Right atrium auricular region (tissue), 2 donors: Measurements from ENCODE around the gene MAP1LC3A. TPM values are rescaled to one million over a fixed set of nuclear protein-coding genes. Genes with fewer than 3 reads are reported as not detected.

Experiments used
- DNase-seq: peaks from one replicate; pipeline ENCODE4 v3.0.0-alpha.2; 2019; ENCODE audit warnings: low spot score
- H3K27ac ChIP-seq, 2 donors: fragments of 200-600 bp; sonication (generic); 1 replicate in 1 of 2; 2 replicates in 1 of 2; pipeline ENCODE4 v1.5.1; 2016 to 2019
- H3K27me3 ChIP-seq, 2 donors: fragments of 200-600 bp; sonication (generic); one replicate each; pipeline versions ENCODE4 v1.5.1 to v1.6.0; 2017 to 2019
- H3K36me3 ChIP-seq: fragments of 200-600 bp; sonication (generic); one replicate; pipeline ENCODE4 v1.5.1; 2016
- H3K4me1 ChIP-seq, 2 donors: fragments of 200-600 bp; sonication (generic); one replicate each; pipeline versions ENCODE4 v1.5.1 to v1.6.0; 2017 to 2019
- H3K4me3 ChIP-seq, 2 donors: fragments of 200-600 bp; sonication (generic); 1 replicate in 1 of 2; 2 replicates in 1 of 2; pipeline ENCODE4 v1.5.1; 2017 to 2019; ENCODE audit warnings: mild to moderate bottlenecking in 1 of 2, moderate library complexity in 1 of 2
- H3K9me3 ChIP-seq, 2 donors: fragments of 200-600 bp; sonication (generic); one replicate each; pipeline ENCODE4 v1.5.1; 2019
- total RNA-seq, 2 donors: library from RNA; depleted of rRNA; stranded (reverse); fragments of >200 nt; gene quantifications; one replicate each; pipeline ENCODE4 v1.1.0, GENCODE V29; 2016
- TF ChIP-seq, protein P1 (sequence below), 2 donors: fragments of 200-600 bp; sonication (generic); IDR thresholded peaks; one replicate each; pipeline ENCODE4 v1.5.1; 2019; ENCODE audit warnings: antibody characterized with exemption in 2 of 2

Gene MAP1LC3A
- total RNA-seq, 2 donors from 2014 or later: 111 to 120 TPM

DNA sequence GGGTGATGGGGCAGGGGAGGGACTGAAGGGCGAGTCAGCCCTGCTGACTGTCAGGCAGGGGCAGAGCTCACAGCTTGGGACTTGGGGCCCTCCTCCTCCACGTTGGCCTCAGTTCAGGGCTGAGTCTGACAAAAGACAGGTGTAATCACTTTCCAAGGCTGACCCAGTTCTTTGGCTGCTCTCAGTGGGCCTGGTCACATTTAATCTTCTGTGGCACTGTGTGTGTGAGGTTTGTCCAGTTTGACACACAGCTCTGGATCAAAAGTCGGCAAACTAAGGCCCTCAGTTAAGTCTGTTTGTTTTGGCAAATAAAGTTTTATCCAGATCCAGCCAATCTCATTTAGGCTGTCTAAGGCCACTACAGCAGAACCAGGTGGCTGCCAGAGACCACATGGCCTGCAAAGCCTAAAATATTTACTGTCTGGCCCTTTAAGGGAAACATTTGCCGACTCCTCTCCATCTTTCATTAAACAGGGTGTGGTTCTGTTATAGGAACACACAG is 5.1 kb upstream of the MAP1LC3A start:
- no peaks in the 10 kb centered on the region for H3K36me3 ChIP-seq
- H3K9me3 ChIP-seq: no peaks in the 10 kb centered on the region
- DNase-seq: no peak
- H3K4me3 ChIP-seq: no peak overlapping the region
- H3K27me3 ChIP-seq: no peaks in the 10 kb centered on the region
- peak overlapping the region in 1 of 2 donors; percentile 22 for H3K27ac ChIP-seq
- H3K4me1 ChIP-seq: peaks cover 0 to 6% of the 10 kb centered on the region in 2 donors
- TF ChIP-seq, protein P1, sequence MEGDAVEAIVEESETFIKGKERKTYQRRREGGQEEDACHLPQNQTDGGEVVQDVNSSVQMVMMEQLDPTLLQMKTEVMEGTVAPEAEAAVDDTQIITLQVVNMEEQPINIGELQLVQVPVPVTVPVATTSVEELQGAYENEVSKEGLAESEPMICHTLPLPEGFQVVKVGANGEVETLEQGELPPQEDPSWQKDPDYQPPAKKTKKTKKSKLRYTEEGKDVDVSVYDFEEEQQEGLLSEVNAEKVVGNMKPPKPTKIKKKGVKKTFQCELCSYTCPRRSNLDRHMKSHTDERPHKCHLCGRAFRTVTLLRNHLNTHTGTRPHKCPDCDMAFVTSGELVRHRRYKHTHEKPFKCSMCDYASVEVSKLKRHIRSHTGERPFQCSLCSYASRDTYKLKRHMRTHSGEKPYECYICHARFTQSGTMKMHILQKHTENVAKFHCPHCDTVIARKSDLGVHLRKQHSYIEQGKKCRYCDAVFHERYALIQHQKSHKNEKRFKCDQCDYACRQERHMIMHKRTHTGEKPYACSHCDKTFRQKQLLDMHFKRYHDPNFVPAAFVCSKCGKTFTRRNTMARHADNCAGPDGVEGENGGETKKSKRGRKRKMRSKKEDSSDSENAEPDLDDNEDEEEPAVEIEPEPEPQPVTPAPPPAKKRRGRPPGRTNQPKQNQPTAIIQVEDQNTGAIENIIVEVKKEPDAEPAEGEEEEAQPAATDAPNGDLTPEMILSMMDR (IDR thresholded peaks at IDR 0.05): no peak

DNA sequence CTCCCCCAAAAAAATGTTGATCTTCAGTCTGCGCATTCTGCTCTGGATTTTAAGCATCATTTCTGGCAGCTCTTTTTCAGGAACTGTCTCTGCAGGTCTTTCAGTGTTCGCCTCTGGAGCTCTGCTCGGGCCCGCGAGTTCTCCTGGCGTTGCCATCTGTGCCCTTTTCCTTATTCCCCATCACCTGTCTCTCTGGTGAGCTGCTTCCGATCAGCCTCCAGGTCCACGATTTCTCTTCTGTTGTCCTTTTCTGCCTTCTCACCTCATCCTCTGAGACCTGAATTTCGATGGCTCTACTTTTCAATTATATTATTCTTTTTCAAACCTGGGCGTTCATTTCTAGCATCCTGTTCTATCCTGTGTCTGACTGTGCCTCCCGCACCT is 590 bp upstream of the MAP1LC3A start:
- H3K4me3 ChIP-seq: peak overlapping the region; percentile 62 to 92
- no peaks in the 10 kb centered on the region for H3K27me3 ChIP-seq
- TF ChIP-seq, protein P1 (IDR thresholded peaks at IDR 0.05): no peak
- H3K9me3 ChIP-seq: no peaks in the 10 kb centered on the region
- no peak for DNase-seq
- peak overlapping the region; percentile 90 to 97 for H3K27ac ChIP-seq
- H3K36me3 ChIP-seq: peaks cover 3% of the 10 kb centered on the region
- peaks cover 0 to 6% of the 10 kb centered on the region in 2 donors for H3K4me1 ChIP-seq

DNA sequence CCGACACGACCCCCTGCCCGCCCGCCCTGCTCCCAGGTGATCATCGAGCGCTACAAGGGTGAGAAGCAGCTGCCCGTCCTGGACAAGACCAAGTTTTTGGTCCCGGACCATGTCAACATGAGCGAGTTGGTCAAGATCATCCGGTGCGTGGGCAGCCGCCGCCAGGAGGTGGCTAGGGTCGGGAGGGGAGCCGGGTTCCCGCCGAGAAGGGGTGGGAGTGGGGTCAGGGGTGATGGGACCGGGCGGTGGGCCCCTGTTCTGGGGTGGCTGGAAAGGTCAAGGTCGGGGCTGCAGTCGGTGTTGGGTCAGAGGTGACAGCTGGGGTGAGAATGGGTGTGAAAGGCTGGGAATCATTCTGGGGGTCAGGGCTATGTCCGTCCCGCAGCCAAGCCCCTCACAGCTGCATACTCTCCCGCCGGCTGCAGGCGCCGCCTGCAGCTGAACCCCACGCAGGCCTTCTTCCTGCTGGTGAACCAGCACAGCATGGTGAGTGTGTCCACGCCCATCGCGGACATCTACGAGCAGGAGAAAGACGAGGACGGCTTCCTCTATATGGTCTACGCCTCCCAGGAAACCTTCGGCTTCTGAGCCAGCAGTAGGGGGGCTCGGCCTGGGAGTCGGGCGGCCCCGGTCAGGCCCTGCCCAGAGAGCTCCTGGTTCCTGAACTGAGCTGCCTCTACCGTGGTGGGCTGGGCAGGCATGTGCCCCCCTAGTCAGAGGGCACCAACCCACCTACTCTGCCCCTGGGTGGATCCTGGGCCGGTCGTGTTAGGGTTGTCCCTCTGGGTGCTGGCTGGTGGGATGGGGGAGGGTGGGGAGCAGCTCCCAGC is 1.0 kb downstream of the MAP1LC3A start:
- H3K9me3 ChIP-seq: no peaks in the 10 kb centered on the region
- DNase-seq: no peak
- H3K4me1 ChIP-seq: peaks cover 0 to 6% of the 10 kb centered on the region in 2 donors
- no peaks in the 10 kb centered on the region for H3K27me3 ChIP-seq
- H3K36me3 ChIP-seq: peaks cover 3% of the 10 kb centered on the region
- peak overlapping the region; percentile 62 to 92 for H3K4me3 ChIP-seq
- H3K27ac ChIP-seq: peak overlapping the region; percentile 90 to 97
- TF ChIP-seq, protein P1 (IDR thresholded peaks at IDR 0.05): no peak

DNA sequence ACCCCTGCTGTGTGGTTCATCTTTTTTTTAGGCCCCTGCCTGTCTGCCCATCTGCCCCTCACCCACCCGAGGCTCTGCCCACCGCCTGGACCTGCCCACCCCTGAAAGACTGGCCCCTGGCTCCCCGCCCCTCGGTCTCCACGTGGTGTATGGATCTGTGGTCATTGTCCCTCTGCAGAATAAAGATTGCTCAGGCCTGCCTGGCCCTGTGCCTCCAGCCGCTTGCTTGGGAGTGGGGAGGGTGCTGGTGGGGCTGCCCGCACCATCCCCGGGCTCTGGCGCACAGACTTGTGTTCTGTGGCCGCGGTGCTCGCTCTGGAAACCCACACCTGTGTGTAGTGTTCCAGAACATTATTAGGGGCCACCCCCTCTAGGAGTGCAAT is 1.6 kb downstream of the MAP1LC3A start:
- H3K27me3 ChIP-seq: no peaks in the 10 kb centered on the region
- no peaks in the 10 kb centered on the region for H3K9me3 ChIP-seq
- peaks cover 3% of the 10 kb centered on the region for H3K36me3 ChIP-seq
- no peak overlapping the region for H3K4me3 ChIP-seq
- no peak for DNase-seq
- peaks cover 0 to 6% of the 10 kb centered on the region in 2 donors for H3K4me1 ChIP-seq
- TF ChIP-seq, protein P1 (IDR thresholded peaks at IDR 0.05): no peak
- H3K27ac ChIP-seq: peak overlapping the region; percentile 90 to 97

DNA sequence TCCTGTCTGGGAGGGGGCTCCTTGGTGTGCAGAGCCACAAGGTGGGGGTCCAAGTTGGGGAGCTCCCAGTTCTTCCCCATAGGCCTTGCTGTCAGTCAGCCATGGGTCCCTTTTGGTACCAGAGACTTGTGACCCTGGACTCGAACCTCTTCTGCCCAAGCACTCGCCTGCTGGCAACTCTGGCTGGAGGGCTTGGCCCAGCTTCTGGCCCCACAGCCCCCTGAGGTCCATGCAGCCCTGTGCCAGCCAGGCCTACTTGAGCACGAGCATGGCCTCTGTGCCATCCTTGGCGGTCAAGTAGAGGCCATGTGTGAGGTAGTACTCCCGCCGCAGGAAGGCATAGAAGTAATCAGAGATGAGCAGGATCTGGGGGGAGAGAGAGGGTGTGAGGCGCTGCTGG is 2.1 kb downstream of the MAP1LC3A start:
- no peaks in the 10 kb centered on the region for H3K27me3 ChIP-seq
- DNase-seq: no peak
- no peaks in the 10 kb centered on the region for H3K9me3 ChIP-seq
- no peak overlapping the region for H3K4me3 ChIP-seq
- H3K4me1 ChIP-seq: peaks cover 0 to 6% of the 10 kb centered on the region in 2 donors
- H3K27ac ChIP-seq: no peak overlapping the region
- TF ChIP-seq, protein P1 (IDR thresholded peaks at IDR 0.05): no peak
- H3K36me3 ChIP-seq: peaks cover 3% of the 10 kb centered on the region
